ENCODE data around the gene NSMCE3. TPM values are rescaled to one million over a fixed set of nuclear protein-coding genes. Genes with fewer than 3 reads are reported as not detected.

The NSMCE3 gene
- total and polyA plus RNA-seq, 2 experiments from 2014 or later, result 9.7 to 10.0 TPM

GRCh38 chr15:29242456-29243242, 27.0 kb downstream of the NSMCE3 start:
- no peak overlapping the region for H3K4me2 ChIP-seq
- no peaks in the 10 kb centered on the region for H3K79me2 ChIP-seq (replicated peaks; ENCODE audit: insufficient read depth)
- H2AFZ ChIP-seq, result no peak overlapping the region
- Mint-ChIP-seq H3K27me3 (ENCODE audit: insufficient read depth, low read depth, poor library complexity) (peaks cover 3% of the 10 kb centered on the region), H3K36me3 (ENCODE audit: low read depth) (no peaks in the 10 kb centered on the region), H3K4me3 (no peak overlapping the region), H3K9me3 (no peaks in the 10 kb centered on the region), H3K27ac (peak overlapping the region; percentile 74), H3K4me1 (peaks cover 39% of the 10 kb centered on the region)
- DNase-seq (ENCODE audit: low spot score), result no peak
- H4K20me1 ChIP-seq (replicated peaks; ENCODE audit: insufficient read depth), result no peaks in the 10 kb centered on the region
- H3K9me2 ChIP-seq (ENCODE audit: insufficient read depth), result no peaks in the 10 kb centered on the region
- no peaks in the 10 kb centered on the region for H3F3A ChIP-seq (replicated peaks; ENCODE audit: low read depth)
- H3K27ac ChIP-seq (ENCODE audit: low read depth), result no peak overlapping the region
- peaks cover 5% of the 10 kb centered on the region; the same call in 1 of the 2 replicates for H3K4me1 ChIP-seq (ENCODE audit: insufficient read depth)
- peak; percentile 53; the same call in 2 of the 3 replicates for ATAC-seq
- no peaks in the 10 kb centered on the region for H3K36me3 ChIP-seq (ENCODE audit: insufficient read depth)
- no peak overlapping the region for H3K4me3 ChIP-seq
- no peak for TF ChIP-seq CTCF (conservative IDR thresholded peaks at IDR 0.05; ENCODE audit: low read depth in 2 of 2)
- TF ChIP-seq, protein P1, sequence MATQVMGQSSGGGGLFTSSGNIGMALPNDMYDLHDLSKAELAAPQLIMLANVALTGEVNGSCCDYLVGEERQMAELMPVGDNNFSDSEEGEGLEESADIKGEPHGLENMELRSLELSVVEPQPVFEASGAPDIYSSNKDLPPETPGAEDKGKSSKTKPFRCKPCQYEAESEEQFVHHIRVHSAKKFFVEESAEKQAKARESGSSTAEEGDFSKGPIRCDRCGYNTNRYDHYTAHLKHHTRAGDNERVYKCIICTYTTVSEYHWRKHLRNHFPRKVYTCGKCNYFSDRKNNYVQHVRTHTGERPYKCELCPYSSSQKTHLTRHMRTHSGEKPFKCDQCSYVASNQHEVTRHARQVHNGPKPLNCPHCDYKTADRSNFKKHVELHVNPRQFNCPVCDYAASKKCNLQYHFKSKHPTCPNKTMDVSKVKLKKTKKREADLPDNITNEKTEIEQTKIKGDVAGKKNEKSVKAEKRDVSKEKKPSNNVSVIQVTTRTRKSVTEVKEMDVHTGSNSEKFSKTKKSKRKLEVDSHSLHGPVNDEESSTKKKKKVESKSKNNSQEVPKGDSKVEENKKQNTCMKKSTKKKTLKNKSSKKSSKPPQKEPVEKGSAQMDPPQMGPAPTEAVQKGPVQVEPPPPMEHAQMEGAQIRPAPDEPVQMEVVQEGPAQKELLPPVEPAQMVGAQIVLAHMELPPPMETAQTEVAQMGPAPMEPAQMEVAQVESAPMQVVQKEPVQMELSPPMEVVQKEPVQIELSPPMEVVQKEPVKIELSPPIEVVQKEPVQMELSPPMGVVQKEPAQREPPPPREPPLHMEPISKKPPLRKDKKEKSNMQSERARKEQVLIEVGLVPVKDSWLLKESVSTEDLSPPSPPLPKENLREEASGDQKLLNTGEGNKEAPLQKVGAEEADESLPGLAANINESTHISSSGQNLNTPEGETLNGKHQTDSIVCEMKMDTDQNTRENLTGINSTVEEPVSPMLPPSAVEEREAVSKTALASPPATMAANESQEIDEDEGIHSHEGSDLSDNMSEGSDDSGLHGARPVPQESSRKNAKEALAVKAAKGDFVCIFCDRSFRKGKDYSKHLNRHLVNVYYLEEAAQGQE (IDR thresholded peaks at IDR 0.05; ENCODE audit: unreplicated experiment), result peak; percentile 65
- H3K27me3 ChIP-seq (ENCODE audit: insufficient read depth), result no peaks in the 10 kb centered on the region

DNA sequence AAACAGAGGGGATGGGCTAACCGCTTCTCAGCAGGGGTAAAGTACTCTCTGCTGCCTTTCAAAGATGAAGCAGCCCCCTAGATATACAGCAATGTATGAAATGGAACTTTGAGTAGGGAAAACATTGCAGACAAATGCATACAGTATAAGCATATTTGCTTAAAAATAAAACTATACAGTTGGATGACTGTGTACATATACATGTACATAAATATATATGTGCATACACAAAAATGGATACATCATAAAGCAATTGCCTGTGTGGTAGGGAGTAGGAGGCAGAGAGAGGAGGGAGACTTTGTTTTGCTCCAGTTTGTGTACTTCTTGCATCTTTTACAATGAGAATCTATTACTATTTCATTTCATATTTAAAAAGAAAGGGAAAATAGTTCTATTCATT, 28.4 kb downstream of the NSMCE3 start:
- ATAC-seq, result no peak; the same call in 2 of the 3 replicates
- H3F3A ChIP-seq (replicated peaks; ENCODE audit: low read depth), result no peaks in the 10 kb centered on the region
- H2AFZ ChIP-seq, result no peak overlapping the region
- no peaks in the 10 kb centered on the region for H3K27me3 ChIP-seq (ENCODE audit: insufficient read depth)
- no peak for DNase-seq (ENCODE audit: low spot score)
- H3K9me2 ChIP-seq (ENCODE audit: insufficient read depth), result no peaks in the 10 kb centered on the region
- Mint-ChIP-seq H3K27ac (no peak overlapping the region), H3K27me3 (ENCODE audit: insufficient read depth, low read depth, poor library complexity) (peaks cover 3% of the 10 kb centered on the region), H3K36me3 (ENCODE audit: low read depth) (no peaks in the 10 kb centered on the region), H3K4me3 (no peak overlapping the region), H3K4me1 (peaks cover 39% of the 10 kb centered on the region), H3K9me3 (no peaks in the 10 kb centered on the region)
- H3K4me3 ChIP-seq, result no peak overlapping the region
- H3K4me2 ChIP-seq, result no peak overlapping the region
- no peaks in the 10 kb centered on the region for H3K36me3 ChIP-seq (ENCODE audit: insufficient read depth)
- no peak overlapping the region for H3K27ac ChIP-seq (ENCODE audit: low read depth)
- no peaks in the 10 kb centered on the region for H3K79me2 ChIP-seq (replicated peaks; ENCODE audit: insufficient read depth)
- TF ChIP-seq CTCF (conservative IDR thresholded peaks at IDR 0.05; ENCODE audit: low read depth in 2 of 2), result no peak
- TF ChIP-seq EZH2 (IDR thresholded peaks at IDR 0.05; ENCODE audit: low read depth, unreplicated experiment), result no peak
- no peaks in the 10 kb centered on the region for H4K20me1 ChIP-seq (replicated peaks; ENCODE audit: insufficient read depth)
- H3K4me1 ChIP-seq (ENCODE audit: insufficient read depth), result peaks cover 5% of the 10 kb centered on the region; the same call in 1 of the 2 replicates

Data from GM23338 (cell line).